HG02588 (cell line): ENCODE results near the gene SLC44A5.
"Not testable (repeated sequence)": the region's sequence is repeated elsewhere in the genome, so short reads cannot be mapped to it uniquely, and the experiment has no call there.

Source experiments
- ATAC-seq: cut with Tn5 transposase; IDR thresholded peaks from one replicate; pipeline ENCODE4 v1.9.1; 2021; ENCODE audit warnings: mild to moderate bottlenecking, moderate library complexity; ENCODE audit not compliant: unreplicated experiment

SLC44A5 gene

DNA sequence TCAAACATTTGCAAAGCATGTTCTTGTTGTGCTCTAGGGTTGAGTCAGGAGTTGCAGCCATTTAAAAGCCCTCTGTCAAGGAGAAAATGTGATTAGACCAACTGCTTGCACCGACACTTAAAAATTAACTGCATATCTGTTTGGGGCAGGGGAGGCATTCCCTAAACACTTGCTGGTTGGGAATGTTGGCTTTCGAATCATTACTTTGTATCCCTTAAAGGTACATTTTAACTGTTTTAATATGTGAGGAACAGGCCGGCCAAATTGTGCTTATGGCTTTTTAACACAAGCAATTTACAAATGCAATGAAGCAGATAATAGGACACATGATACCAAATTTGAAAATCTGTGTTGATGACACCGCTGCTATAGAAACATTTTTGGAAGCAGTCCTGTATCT, 317.6 kb downstream of the SLC44A5 start:
- ATAC-seq: no peak

DNA sequence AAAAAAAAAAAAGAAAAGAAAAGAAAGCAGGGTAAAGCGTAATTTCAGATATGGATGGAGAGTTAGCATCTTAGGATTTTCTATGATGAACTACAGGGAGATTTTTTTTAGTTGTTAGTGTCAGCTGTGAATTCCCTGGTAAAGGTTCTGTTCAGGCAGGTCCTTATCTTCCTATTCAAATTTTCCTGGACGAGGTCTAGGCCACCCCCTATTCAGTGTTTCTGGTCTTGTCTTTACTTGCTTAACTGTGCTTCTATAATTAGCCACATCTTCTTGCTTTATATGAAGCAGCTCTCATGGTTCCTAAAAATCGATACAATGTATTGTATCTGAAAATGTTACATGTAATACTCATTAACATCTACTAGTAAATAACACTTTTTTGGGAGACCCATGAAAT, 318.9 kb downstream of the SLC44A5 start:
- ATAC-seq: no peak

DNA sequence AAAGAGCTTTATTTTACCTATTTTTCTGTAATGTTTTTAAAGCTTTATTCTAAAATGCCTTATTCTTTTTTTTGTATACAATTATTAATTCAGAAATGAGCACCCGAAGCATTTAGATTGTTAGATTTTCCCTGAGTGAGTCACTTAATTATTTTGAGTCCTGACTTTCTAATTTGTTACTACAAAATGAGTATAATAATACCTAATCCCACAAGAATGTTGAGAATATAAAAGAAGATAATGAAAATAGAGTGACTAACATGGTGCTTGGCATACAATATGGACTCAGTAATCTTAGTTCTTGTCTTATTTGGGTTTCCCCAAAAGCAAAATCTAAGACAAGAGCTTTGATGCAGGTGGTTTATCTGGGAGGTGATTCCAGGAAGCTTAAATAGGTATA, 334.5 kb downstream of the SLC44A5 start:
- ATAC-seq: no peak

DNA sequence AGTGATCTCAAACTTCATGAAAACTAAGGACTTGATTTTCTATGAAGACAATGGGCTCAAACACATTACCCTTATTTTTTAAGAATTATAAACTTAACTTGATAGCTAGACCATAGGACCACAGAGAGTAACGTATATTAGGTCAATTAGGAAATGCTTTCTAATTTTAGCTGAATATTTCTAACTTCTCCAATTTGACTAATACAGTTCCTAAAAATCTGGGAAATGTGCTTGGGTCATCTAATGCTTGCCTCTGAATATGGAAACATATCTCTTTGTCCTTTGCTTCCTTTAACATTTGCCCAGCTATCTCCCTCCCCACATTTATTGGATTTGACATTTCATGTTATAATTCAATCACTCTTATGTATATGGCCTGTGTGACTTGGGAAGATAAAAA, 335.3 kb downstream of the SLC44A5 start:
- no peak for ATAC-seq

DNA sequence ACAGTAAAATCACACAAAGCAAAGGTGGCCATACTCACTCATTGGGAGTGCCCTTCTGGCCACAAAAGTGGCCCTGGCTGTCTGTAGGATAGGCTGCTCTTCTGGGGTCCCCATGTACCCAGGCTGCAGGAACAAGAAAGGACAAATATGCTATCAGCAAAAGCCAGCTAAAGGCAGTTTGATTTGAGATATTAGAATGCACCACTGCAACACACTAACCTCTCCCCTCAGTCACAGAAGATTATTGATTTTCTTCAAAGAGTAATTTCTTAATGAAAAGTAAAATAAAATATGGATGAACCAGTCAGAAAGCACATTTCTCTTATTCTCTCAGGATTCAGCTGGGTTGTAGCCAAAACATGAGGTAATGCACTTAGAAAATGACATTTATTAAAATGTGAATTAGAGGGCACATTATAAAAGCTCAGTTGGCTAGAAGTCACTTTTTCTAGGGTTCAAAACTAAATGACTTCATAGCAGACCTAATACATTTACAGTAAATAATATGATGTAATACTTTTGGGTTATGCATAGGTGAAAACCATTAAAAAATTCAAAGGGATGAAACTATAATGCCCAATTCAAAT, 335.9 kb downstream of the SLC44A5 start:
- no peak for ATAC-seq

DNA sequence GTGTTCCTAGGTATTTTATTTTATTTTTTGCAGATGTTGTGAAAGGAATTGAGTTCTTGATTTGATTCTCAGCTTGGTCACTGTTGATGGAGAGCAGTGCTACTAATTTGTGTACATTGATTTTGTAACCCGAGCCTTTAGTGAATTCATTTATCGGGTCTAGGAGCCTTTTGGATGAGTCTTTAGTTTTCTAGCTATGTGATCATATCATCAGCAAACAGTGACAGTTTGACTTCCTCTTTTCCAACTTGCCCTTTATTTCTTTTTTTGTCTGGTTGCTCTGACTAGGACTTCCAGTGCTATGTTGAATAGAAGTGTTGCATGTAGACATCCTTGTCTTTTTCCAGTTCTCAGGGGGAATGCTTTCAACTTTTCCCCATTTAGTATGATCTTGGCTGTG, 337.8 kb downstream of the SLC44A5 start:
- no peak for ATAC-seq

DNA sequence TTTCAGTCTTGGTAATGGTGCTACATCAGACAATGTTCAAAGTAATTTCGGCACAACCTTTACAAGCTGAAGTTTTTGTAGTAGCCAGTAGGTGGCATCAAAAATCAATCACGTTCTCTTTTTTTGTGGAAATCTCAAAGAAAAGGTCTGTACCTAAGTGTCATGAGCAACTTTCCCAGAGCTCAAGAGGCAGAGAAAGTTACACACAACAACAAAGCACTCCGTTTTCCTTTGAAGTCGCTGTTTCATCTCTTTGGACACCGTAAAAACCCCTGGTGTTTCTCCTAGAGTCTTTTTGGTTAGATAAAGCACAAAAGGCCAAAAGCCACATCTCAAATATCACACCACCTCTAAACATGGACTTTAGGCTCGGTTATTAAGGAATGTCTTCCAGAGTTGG, 345.1 kb downstream of the SLC44A5 start:
- peak; percentile 83 for ATAC-seq

DNA sequence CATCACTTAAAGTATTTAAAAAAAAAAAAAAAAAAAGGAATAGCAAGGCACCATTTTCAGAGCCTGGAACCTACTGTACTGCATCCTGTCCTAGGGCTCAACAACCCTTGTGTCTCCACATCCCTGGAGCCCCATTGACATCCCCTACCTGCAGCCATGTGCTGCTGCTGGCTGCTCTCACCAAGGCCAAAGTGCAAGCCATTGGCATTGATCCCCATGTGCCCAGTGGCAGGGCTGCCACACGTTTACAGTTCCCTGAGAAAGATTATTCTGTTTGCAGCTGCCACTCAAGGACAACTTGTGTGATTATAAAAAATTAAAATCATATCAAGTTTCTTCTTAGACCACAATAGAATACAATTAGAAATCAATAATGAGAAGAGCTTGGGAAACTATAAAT, 346.8 kb downstream of the SLC44A5 start:
- ATAC-seq: no peak

DNA sequence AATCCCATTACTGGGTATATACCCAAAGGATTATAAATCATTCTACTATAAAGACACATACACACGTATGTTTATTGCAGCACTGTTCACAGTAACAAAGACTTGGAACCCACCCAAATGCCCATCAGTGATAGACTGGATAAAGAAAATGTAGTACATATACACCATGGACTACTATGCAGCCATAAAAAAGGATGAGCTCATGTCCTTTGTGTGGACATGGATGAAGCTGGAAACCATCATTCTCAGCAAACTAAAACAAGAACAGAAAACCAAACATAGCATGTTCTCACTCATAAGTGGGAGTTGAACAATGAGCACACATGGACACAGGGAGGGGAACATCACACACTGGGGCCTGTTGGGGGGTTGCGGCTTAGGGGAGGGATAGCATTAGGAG, 347.3 kb downstream of the SLC44A5 start:
- not testable (repeated sequence) for ATAC-seq

DNA sequence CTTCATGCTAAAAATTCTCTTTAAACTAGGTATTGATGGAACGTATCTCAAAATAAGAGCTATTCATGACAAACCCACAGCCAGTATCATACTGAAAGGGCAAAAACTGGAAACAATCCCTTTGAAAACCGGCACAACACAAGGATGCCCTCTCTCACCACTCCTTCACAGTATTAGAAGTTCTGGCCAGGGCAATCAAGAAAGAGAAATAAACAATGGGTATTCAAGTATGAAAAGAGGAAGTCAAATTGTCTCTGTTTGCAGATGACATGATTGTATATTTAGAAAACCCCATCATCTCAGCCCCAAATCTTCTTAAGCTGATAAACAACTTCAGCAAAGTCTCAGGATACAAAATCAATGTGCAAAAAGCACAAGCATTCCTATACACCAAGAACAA, 349.0 kb downstream of the SLC44A5 start:
- not testable (repeated sequence) for ATAC-seq

DNA sequence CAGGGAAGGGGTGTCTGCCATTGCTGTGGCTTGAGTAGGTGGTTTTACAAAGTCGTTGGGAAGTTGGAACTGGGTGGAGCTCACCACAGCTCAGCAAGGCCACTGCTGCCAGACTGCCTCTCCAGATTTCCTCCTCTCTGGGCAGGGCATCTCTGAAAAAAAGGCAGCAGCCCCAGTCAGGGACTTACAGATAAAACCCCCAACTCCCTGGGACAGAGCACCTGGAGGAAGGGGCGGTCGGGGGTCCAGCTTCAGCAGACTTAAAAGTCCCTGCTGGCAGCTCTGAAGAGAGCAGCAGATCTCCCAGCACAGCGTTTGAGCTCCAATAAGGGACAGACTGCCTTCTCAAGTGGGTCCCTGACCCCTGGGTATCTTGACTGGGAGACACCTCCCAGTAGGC, 352.6 kb downstream of the SLC44A5 start:
- no peak for ATAC-seq

DNA sequence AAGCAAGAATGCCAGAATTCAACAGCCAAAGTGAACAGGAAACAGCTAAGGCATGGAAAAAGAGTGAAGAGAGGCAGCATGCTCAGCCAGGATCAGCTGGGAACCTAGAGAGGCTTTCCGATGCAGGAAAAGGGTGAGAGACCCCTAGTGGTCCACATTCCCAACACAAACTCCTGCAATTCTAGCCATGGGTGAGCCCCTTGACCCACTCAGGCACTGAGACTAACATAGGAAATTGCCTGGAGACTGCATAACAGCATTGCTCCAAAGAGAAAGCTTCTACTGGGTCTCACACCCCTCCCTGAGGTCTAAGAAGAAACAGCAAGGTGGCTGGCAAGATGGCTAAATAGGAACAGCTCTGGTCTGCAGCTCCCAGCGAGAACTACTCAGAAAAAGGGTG, 353.5 kb downstream of the SLC44A5 start:
- ATAC-seq: no peak

DNA sequence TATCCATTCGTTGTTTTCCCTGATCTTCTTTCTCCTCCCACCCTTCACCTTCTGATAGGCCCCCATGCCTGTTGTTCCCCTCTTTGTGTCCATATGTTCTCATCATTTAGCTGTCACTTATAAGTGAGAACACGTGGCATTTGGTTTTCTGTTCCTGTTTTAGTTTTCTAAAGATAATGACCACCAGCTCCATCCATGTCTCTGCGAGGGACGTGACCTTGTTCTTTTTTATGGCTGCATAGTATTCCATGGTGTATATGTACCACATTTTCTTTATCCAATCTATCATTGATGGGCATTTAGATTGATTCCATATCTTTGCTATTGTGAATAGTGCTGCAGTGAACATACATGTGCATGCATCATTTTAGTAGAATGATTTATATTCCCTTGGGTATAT, 360.8 kb downstream of the SLC44A5 start:
- not testable (repeated sequence) for ATAC-seq

DNA sequence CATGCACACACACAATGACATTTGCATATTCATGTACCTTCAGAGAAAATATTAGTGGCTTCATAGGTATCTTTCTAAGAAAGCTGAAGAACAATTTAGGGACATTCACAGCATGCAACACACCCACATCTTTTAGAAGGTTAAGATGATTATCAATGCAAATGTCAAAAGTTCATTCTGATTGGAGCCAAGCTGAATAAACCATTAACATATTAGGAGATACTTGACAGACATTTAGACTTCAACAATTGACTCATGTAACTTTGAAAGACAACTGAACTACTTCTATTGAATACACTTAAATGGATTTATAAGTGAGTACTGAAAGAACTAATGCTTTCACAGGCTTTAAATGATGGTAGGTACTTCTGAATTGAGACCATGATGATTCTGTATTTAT, 365.7 kb downstream of the SLC44A5 start:
- no peak for ATAC-seq

DNA sequence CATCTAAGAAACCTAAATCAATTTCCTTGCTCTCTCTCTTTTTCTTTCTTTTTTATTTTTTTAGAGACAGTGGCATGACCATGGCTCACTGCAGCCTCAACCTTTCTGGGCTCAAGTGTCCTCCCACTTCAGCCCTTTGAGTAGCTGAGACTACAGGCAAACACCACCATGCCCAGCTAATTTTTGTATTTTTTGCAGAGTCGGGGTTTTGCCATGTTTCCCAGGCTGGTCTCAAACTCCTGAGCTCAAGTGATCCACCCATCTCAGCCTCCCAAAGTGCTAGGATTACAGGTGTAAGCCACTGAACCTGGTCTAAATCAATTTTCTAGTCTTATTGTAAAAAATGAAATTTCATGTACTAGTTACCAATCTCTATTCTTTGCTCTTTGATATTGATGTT, 367.8 kb downstream of the SLC44A5 start:
- no peak for ATAC-seq

DNA sequence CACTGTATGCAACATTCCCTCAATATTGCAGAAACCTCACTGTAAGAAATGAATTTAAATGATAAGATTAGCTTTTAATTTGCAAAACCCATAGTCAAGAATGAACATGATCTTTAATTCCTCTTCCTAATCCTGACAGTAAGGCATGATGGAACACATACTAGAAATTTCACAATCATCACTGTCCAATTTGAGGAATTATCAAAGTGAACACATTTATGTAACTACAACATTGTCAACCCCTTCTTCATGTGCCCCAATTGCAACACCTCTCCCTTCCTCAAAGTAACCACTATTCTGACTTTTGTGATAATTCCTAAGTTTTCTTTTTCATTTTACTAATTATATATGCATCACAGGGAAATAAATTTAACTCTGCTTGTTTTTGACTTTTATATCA, 373.6 kb downstream of the SLC44A5 start:
- no peak for ATAC-seq

DNA sequence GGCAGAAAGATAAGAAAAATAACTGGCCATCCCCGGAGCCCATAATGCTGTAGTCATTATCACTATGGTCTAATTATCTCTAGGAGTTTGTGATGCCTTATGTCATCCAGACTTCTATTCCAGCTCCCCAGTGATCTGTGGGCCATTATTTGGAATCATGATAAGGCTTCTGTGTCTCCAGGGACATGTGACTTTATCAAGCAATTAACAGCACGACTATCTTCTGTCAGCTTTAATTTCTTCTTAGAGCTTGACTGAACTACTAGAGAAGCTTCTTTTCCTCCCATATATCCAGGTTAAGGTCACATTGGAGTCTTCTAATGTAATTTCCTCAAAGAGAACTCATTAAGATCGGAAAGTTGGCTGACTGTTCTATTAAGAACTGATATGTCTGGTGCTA, 376.4 kb downstream of the SLC44A5 start:
- no peak for ATAC-seq

DNA sequence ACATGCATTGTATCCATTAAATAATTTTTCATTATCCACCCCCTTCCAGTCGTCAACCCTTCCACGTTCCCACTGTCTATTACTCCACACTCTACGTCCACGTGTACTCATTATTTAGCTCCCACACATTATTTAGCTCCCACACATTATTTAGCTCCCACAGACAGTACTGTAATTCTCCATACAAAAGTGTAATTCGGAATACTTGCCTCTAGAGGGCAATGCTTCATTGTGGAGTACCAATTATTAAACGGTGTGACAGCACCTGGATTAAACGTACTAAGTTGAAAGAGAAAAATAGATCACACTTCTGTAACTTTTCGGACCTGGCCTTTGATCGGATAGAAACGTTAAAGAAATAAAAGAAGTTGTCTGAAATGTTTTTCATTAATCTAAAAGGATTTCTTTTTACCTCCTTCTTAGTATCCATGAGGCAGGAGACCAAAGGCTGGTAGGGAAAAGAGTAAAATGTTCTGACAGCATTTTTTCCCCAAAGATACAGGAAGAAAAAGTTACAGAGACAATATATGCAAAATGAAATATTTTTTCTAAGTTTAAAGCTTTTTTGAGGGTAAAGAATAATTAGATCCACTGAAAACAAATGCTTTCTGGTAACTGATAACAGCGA, 377.5 kb downstream of the SLC44A5 start:
- ATAC-seq: peak; percentile 81

DNA sequence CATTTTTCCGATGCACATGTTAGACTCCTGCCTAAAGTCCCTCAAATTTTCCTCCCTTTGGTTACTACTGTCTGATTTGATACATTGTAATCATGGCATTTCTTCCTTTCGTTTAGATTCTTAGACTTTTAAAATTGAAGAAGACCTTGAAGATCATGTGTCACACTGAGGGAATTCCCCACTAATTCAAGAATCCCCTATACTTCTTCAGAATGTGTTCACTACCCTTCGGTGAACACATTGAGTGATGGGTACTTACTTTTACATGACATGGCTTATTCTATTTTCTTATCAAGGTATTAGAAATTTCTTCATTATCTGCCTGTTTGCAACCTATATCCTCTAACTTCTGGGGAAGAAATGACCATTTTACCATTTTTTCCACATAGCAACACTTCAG, 390.8 kb downstream of the SLC44A5 start:
- ATAC-seq: no peak

DNA sequence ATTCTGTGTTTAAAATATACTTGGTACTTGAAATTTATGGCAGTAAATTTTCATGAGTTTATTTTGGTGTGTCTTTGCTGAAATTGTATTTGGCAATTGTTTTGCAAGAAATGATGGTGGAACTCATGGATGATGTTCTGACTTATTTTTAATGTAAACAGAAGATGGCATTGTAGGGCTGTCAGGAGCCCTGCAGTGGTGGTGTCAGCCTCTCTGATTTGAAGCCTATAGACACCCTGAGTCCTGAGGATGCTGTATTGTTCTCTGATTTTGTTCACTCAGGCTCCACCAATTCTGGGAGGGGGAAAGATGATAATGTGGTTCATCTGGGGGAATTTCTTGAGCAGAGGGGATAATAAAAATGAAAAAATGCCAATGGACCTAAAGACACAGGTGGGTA, 396.9 kb downstream of the SLC44A5 start:
- no peak for ATAC-seq

DNA sequence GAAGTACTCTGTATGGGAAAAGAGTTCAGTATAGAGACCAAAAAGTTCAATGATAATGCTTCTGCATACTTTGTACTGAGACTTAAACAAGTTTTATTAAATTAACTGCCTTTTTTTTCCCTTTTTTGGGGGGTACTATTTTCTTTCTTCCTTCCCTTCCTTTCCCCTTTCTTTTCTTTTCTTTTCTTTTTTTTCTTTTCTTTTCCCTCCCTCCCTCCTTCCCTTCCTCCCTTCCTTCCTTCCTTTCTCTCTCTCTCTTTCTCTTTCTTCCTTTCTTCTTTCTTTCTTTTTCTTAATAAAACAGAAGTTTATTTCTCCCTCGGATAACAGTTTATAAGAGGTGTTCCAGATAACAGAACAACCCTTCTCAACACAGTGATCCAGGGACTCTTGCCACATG, 399.3 kb downstream of the SLC44A5 start:
- no peak for ATAC-seq

DNA sequence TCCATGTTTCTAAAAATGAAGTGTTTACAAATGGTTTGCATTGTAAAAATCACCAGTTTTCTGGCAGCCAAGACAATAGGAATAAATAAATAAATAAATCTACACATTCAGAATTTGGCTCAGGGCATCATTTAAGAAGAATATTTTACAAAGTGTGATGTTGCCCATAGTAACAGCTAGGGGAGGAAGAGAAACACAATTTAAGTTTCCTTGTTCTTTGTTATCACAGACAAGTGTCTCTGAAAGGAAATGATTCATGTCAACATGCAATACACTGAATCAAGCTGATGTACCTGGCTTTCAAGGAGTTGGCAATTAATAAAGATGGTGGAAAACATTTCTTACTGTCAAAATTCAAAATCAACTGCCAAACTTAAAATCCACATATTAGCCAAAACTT, 402.1 kb downstream of the SLC44A5 start:
- no peak for ATAC-seq
